Limb (tissue), 2 donors: ENCODE data around the gene ANO2.
A peak's percentile ranks its signal among the peaks of the same experiment; 100 is the strongest.
"Not testable (repeated sequence)": the region's sequence is repeated elsewhere in the genome, so short reads cannot be mapped to it uniquely, and the experiment has no call there.

ENCODE experiments used
- DNase-seq, 2 donors: peaks; one replicate each; pipeline ENCODE4 v3.0.0-alpha.2; 2016; ENCODE audit errors: extremely low spot score in 2 of 2

Gene ANO2

DNA sequence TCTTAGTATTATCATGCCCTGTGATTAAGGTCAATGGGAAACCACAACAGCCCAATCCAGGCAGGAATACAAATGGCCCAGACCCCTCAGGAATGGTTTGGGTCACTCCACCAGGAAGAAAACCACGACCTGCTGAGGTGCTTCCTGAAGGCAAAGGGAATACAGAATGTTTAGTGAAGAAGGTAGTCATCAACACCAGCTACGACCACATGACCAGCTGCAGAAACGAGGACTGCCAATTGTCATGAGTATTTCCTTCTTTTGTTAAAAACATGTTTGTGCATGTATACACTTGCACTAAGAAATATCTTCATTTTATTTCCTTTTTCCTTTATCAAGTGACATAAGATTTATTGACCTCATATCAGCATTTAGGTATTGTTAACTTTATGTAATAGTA, 119.3 kb downstream of the ANO2 start:
- not testable (repeated sequence) for DNase-seq

GRCh38 chr12:5818877-5819276, 126.2 kb downstream of the ANO2 start:
- not testable (repeated sequence) for DNase-seq

- no peak for DNase-seq
These were observed 127.8 kb downstream of the ANO2 start for GRCh38 chr12:5817246-5817645.

DNA sequence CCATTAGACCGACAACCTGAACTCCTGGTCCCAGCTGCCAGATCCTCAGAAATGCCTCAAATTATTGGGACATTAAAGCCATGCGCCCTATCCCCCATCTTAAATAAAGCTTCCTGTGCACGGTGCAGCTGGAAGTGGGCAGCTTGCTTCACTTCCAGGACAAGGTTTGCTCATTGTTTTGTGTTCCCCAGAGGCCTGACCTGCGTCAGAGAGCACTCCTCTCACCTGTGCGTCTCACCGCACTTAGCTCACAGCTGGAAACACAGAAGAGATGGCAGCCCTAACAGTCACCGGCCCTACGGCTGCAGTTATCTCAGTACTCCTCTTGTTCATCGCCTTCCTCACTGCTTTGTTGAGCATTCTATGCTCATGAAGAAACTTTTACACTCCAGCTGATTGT, 135.5 kb downstream of the ANO2 start:
- DNase-seq: no peak

GRCh38 chr12:5808981-5809380, 136.1 kb downstream of the ANO2 start:
- DNase-seq: no peak

DNA sequence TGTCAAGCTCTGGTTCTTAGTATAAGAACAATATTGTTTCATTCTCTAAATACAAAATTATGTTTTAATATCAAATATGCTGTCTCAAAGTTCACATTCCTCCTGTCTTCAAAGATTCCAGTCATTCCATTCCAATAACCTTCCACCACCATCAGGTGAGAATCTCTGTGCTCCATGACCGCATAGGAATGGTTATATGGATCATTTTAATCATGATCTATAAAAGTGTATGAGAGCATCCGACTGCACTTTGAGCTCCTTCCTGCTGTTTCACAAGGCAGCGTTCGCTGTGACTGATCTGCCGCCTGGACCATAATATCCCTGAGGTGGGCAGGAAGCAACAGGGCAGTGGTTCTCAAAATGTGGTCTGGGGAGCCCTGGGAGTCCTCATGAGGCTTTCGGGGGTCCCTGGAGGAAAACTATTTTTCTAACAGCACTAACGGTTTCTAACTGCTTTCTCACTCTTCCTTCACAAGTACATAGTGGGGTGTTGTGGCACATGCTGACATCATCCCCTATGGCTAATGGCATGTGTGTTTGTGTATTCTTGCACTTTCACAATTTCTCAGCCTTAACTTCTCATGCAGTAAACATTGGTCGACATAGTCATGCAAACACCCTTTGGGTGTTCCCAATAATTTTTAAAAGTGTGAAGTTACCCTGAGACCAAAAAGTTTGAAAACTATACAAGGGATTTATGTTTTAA, 137.4 kb downstream of the ANO2 start:
- no peak for DNase-seq

DNA sequence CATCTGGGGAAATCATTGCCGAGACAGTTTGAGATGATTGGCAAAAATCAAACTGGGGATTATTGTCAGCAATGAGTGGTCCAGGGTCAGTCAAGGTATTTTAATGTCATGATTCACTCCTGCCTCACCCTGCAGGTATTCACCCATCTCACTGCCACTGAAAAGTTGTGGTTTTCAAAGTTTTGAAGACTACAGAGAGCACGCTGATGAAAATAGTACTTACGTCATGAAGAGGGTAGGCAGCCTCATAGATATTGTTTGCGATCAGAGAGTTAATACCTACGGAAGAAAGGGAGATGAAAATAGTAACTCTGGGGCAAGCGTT, 138.0 kb downstream of the ANO2 start:
- DNase-seq: no peak

DNA sequence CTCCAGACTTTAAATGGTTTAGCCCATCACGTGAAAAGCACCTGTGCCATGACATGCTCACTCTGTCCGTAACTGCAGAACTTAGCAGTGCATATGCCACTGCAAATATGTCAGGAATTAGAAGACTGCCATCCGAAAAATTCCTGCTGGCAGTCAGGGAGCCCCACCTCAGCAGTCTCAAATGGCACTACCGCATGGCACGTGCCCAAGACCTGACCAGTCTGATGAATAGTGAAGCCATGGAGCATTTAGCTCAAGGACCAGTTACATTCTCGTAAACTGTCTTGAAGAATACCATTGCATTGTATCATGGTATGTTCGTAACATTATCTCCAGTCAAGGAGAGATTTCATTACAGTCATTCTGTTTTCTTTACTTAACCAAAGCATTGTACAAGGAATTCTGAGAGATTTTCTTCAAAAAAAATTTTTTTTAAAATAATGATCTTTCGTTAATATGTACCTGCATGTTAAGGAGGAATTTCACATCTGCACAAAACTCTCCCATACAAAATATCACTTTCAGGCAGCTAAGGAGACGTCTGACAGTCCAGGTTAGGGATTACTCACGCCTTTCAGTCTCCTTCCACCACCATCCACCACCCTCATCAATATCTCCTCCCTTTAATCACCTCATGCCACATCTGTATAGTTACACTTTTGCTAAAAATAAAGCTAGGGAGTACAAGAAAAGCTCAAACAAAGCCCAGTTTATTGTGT, 138.5 kb downstream of the ANO2 start:
- no peak for DNase-seq

- no peak for DNase-seq
These were observed 141.5 kb downstream of the ANO2 start for GRCh38 chr12:5803532-5803931.

DNA sequence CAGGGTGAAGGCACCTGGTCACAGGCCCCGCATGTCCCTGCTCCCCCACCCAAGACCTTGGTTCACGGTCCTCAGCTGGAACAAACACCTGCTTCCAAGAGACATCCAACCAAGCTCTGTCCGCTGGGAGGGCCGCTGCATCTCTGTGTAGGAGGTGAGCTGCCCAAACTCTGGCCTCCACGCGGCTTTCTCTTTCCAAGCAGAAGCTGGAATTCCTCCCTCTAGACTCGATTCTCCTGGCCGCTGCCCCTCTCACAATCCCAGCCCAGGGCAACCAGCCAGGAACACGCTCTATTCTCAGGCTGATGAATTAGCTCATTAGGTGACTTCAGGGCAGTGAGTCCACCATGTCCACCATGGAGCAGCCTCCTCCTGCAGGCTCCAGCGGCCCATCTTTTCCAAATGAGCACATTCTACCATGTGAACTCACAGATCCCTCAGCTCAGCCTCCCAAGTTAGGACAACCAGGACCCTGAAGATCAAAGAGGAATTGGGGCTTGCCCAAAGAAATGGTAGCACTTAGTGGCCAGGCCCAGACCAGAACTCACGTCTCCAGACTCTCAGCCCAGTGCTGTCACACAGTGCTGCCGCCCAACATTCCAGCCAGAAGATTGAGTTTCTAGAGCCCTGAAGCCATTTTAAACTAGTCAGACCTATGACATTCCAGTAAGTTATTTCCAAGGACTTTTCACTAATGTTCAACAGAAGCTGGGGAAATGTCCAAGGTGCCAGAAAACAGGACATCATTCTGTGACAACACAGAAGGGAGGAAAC, 146.6 kb downstream of the ANO2 start:
- no peak for DNase-seq

- no peak for DNase-seq
These were observed 147.4 kb downstream of the ANO2 start for GRCh38 chr12:5797661-5798060.

DNA sequence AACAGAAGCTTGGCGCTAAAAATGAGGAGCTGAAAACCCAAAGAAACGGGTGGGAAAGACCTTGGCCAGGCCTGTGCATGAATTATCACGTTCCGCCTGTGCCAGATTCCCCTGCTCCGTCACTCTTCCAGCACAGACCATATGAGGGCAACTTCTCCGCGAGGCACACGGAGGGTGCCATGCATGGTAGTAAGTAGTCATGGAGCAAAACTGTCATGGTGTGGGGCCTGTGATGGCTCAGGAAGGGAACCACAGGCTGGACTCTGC, 148.2 kb downstream of the ANO2 start:
- DNase-seq: no peak

DNA sequence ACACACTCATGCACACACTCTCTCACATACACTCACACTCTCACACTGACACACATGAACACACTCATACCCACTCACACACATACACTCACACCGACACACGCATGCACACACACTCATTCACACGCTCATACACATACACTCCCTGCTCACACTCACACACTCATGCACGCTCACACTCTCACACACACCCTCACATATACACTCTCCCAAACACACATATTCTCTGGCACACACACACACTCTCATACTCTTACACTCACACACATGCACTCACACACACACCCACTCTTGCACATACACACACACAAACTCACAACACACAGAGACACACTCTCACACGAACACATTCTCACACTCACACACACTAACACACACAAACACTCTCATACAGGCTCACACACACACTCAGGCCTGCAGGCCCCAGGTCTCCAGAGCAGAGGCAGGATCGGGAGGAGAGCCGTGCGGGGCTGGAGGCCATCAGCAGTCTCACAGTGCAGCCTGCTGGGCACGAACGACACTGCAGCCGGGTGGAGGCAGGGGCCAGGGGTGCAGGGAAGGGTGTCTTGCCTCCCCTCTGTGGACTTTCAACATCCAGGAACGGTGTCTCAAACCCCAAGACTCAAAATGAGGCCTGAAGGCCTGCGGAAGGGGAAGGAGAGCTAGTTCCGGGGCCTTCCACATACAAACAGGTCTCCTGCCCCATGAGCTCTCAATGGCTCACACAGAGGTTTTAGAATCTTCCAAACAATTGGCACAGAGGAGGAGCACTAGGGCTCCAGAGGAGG, 148.7 kb downstream of the ANO2 start:
- DNase-seq: peak; percentile 68 to 83

GRCh38 chr12:5794156-5794555, 150.9 kb downstream of the ANO2 start:
- DNase-seq: no peak

- DNase-seq: no peak
These were observed 152.7 kb downstream of the ANO2 start for GRCh38 chr12:5792343-5792742.

GRCh38 chr12:5789469-5789968, 155.5 kb downstream of the ANO2 start:
- DNase-seq: no peak

DNA sequence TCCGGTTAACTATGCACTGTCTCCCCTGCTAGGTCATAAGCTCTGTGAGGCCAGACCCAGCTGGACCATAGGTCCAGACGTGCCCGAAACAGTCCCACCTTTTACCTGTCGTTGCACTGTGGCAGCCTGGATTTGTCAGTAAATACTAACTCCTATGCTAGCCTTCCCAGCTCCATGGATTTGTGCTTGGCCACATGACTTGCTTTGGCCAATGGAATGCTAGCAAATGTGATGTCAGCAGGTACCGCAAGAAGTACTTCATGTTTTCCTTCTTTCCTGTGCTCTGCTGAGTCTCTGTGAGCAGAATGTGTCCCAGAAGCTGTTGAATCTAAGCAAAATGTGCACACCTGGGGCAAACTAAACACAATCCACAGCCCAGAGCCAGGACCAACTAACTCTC, 157.2 kb downstream of the ANO2 start:
- DNase-seq: no peak

GRCh38 chr12:5785601-5786000, 159.5 kb downstream of the ANO2 start:
- DNase-seq: no peak

DNA sequence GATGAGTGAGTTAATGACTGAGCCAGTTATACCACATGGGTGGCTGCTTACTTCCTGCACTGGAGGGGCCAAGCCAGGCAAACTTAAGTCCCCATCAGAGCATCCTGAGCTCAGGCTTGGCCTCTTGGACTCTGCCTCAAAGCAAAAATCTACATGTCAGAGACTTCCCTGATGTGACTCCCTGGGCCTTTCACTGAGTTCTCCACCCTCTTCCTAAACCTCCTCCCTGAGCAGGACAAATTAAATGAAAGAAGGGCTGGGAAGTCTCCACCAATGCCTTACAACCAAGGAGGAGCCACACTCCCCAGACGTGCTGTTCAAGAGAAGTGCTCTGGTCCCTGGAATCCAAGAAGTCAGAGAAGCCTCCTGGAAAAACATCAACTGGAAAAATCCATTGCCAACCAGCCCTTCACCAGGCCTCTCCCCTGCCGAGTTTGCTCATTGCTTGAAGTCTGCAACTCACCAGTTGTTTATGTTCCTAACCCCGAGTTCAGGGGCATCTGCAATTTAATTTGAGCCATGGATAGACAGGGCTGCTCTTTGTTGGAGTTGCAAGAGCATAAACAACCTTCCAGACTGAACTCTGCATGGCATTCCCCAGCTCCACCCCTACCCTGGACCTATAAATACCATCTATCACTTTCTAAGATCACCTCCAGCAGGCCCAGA, 160.5 kb downstream of the ANO2 start:
- no peak for DNase-seq

- DNase-seq: no peak
These were observed 161.7 kb downstream of the ANO2 start for GRCh38 chr12:5783289-5783920.

DNA sequence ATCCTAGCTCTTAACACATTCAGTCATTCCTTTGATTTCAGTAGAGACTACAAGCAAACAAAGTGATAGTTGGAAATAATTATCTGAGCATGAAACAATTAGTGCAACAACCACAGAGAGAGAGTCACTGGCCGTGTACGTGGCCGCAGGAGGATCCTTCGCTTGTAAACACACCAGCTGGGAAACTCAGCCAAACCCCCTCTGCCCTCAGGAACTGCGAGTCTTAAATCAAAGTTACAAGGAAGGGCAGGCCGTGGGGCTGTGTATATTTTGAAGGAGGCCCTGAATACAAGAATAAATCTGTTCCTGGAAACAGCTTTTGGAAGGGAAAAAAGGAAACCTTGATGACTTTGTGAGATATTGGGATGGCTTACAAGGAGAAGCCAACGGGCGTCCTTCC, 164.5 kb downstream of the ANO2 start:
- DNase-seq: no peak
